Neural progenitor cell (in vitro differentiated cells): Measurements from ENCODE around the gene TMEM236. TPM values are rescaled to one million over a fixed set of nuclear protein-coding genes. Genes with fewer than 3 reads are reported as not detected.

Experiments used
- DNase-seq: peaks from one replicate; pipeline ENCODE4 v3.0.0-alpha.2; 2016; ENCODE audit warnings: low spot score
- H2AFZ ChIP-seq: fragments of 200-600 bp; sonication (generic); replicated peaks from 2 replicates; pipeline ENCODE4 v1.6.1; 2016; ENCODE audit warnings: antibody characterized with exemption
- H3F3A ChIP-seq: fragments of 200-600 bp; sonication (generic); 2 replicates; pipeline ENCODE4 v1.6.1; 2016; ENCODE audit warnings: antibody characterized with exemption, low read depth
- H3K27ac ChIP-seq: fragments of 200-600 bp; sonication (generic); 2 replicates; pipeline ENCODE4 v1.5.1; 2016; ENCODE audit warnings: mild to moderate bottlenecking
- H3K27me3 ChIP-seq: fragments of 200-600 bp; sonication (generic); 2 replicates; pipeline ENCODE4 v1.6.1; 2016; ENCODE audit warnings: mild to moderate bottlenecking, moderate library complexity
- H3K36me3 ChIP-seq: fragments of 200-600 bp; sonication (generic); 2 replicates; pipeline ENCODE4 v1.5.1; 2016
- H3K4me1 ChIP-seq: fragments of 200-600 bp; sonication (generic); 2 replicates; pipeline ENCODE4 v1.6.1; 2016; ENCODE audit warnings: mixed run types
- H3K4me2 ChIP-seq: fragments of 200-600 bp; sonication (generic); 2 replicates; pipeline ENCODE4 v1.6.1; 2016
- H3K4me3 ChIP-seq: fragments of 200-600 bp; sonication (generic); 2 replicates; pipeline ENCODE4 v1.5.1; 2016
- H3K79me2 ChIP-seq: fragments of 200-600 bp; sonication (generic); 2 replicates; pipeline ENCODE4 v1.6.1; 2016; ENCODE audit warnings: low read depth
- H3K9ac ChIP-seq: fragments of 200-600 bp; sonication (generic); 2 replicates; pipeline ENCODE4 v1.6.1; 2016
- H3K9me3 ChIP-seq: fragments of 200-600 bp; sonication (generic); 2 replicates; pipeline ENCODE4 v1.5.1; 2016; ENCODE audit warnings: low read depth
- H4K20me1 ChIP-seq: fragments of 200-600 bp; sonication (generic); 2 replicates; pipeline ENCODE4 v1.6.1; 2016; ENCODE audit warnings: low read depth
- H3K27ac Mint-ChIP-seq: 3 replicates; pipeline ENCODE4 v1.8.0; 2021; ENCODE audit warnings: mixed read lengths
- H3K27me3 Mint-ChIP-seq: 2 replicates; pipeline ENCODE4 v1.8.0; 2022; ENCODE audit warnings: low read depth, mild to moderate bottlenecking, inconsistent platforms, moderate library complexity, mixed read lengths; ENCODE audit not compliant: insufficient read depth
- H3K36me3 Mint-ChIP-seq: 3 replicates; pipeline ENCODE4 v1.8.0; 2021; ENCODE audit warnings: mixed read lengths
- H3K4me1 Mint-ChIP-seq: 3 replicates; pipeline ENCODE4 v1.8.0; 2021; ENCODE audit warnings: mixed read lengths
- H3K4me3 Mint-ChIP-seq: 3 replicates; pipeline ENCODE4 v1.8.0; 2021; ENCODE audit warnings: mild to moderate bottlenecking, moderate library complexity, mixed read lengths
- H3K9me3 Mint-ChIP-seq: 3 replicates; pipeline ENCODE4 v1.8.0; 2020; ENCODE audit warnings: mixed read lengths
- EZH2 ChIP-seq: fragments of 200-600 bp; sonication (generic); IDR thresholded peaks from 2 replicates; pipeline ENCODE4 v1.6.1; 2017; ENCODE audit warnings: antibody characterized with exemption, mild to moderate bottlenecking, moderate library complexity
- EZH2phosphoT487 ChIP-seq: fragments of 200-600 bp; sonication (generic); IDR thresholded peaks from 2 replicates; pipeline ENCODE4 v1.6.1; 2017; ENCODE audit warnings: antibody characterized with exemption
- total RNA-seq: library from RNA; depleted of rRNA; stranded (reverse); fragments of >200 nt; gene quantifications from 2 replicates; pipeline ENCODE4 v1.2.3, GENCODE V29; 2015; ENCODE audit warnings: low replicate concordance
- TF ChIP-seq, protein P1 (sequence below): fragments of 200-600 bp; sonication (generic); IDR thresholded peaks from 2 replicates; pipeline ENCODE4 v1.5.1; 2017; ENCODE audit warnings: antibody characterized with exemption, mild to moderate bottlenecking

Gene TMEM236
- total RNA-seq, 1 donor from 2014 or later = not detected

DNA sequence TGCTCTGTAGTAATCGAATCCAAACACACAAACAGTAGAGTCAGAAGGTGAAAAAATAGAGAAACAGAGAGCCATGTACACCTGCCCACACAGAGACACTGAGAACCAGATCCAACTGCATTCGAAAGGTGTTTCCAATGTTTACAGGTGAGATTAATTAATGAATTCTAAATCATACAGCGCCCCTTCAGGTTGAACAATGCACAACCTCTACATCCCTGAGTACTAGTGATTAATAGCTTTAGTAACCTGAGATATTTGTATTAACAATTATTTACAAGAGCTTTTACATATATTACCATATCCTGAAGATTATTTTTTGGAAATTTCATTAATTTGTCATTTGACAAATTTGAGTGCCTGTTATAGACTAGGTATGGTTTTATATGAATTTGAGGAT is 49.5 kb downstream of the TMEM236 start:
- H3K4me3 ChIP-seq = no peak overlapping the region
- no peak overlapping the region for H3K9ac ChIP-seq
- H3K79me2 ChIP-seq = no peaks in the 10 kb centered on the region
- Mint-ChIP-seq H3K27me3 (no peaks in the 10 kb centered on the region), H3K27ac (no peak overlapping the region), H3K4me3 (no peak overlapping the region), H3K4me1 (peaks cover 3% of the 10 kb centered on the region), H3K36me3 (no peaks in the 10 kb centered on the region), H3K9me3 (peaks cover 4% of the 10 kb centered on the region)
- no peaks in the 10 kb centered on the region for H3K27me3 ChIP-seq
- H3K27ac ChIP-seq = no peak overlapping the region
- H3K9me3 ChIP-seq = no peaks in the 10 kb centered on the region
- DNase-seq = no peak
- H2AFZ ChIP-seq = no peak overlapping the region
- H3K4me1 ChIP-seq = no peaks in the 10 kb centered on the region
- no peaks in the 10 kb centered on the region for H3K36me3 ChIP-seq
- TF ChIP-seq EZH2phosphoT487 = no peak
- TF ChIP-seq EZH2 = no peak
- TF ChIP-seq, protein P1, sequence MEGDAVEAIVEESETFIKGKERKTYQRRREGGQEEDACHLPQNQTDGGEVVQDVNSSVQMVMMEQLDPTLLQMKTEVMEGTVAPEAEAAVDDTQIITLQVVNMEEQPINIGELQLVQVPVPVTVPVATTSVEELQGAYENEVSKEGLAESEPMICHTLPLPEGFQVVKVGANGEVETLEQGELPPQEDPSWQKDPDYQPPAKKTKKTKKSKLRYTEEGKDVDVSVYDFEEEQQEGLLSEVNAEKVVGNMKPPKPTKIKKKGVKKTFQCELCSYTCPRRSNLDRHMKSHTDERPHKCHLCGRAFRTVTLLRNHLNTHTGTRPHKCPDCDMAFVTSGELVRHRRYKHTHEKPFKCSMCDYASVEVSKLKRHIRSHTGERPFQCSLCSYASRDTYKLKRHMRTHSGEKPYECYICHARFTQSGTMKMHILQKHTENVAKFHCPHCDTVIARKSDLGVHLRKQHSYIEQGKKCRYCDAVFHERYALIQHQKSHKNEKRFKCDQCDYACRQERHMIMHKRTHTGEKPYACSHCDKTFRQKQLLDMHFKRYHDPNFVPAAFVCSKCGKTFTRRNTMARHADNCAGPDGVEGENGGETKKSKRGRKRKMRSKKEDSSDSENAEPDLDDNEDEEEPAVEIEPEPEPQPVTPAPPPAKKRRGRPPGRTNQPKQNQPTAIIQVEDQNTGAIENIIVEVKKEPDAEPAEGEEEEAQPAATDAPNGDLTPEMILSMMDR = peak; percentile 47
- no peaks in the 10 kb centered on the region for H3F3A ChIP-seq
- no peaks in the 10 kb centered on the region for H4K20me1 ChIP-seq
- no peak overlapping the region for H3K4me2 ChIP-seq

GRCh38 chr10:17802350-17802749 is 50.3 kb downstream of the TMEM236 start:
- Histone ChIP-seq H4K20me1 (no peaks in the 10 kb centered on the region), H3K36me3 (no peaks in the 10 kb centered on the region)

GRCh38 chr10:17802976-17803375 is 51.0 kb downstream of the TMEM236 start:
- no peak overlapping the region for H3K9ac ChIP-seq
- no peak for DNase-seq

More at GRCh38 chr10:17802350-17802749, 50.3 kb downstream of the TMEM236 start:
- Mint-ChIP-seq H3K9me3 (peaks cover 3% of the 10 kb centered on the region), H3K27me3 (no peaks in the 10 kb centered on the region), H3K27ac (no peak overlapping the region), H3K36me3 (no peaks in the 10 kb centered on the region), H3K4me3 (no peak overlapping the region), H3K4me1 (peaks cover 3% of the 10 kb centered on the region)
- Histone ChIP-seq H3K27me3 (no peaks in the 10 kb centered on the region), H3K9ac (no peak overlapping the region), H3K4me3 (no peak overlapping the region), H3K4me1 (no peaks in the 10 kb centered on the region), H3K4me2 (no peak overlapping the region), H3K27ac (no peak overlapping the region), H3K9me3 (no peaks in the 10 kb centered on the region), H2AFZ (no peak overlapping the region), H3K79me2 (no peaks in the 10 kb centered on the region), H3F3A (no peaks in the 10 kb centered on the region)
- DNase-seq = no peak
- TF ChIP-seq EZH2phosphoT487 (no peak), EZH2 (no peak)
- TF ChIP-seq, protein P1 = no peak

More at GRCh38 chr10:17802976-17803375, 51.0 kb downstream of the TMEM236 start:
- no peaks in the 10 kb centered on the region for H3K4me1 ChIP-seq
- no peak overlapping the region for H2AFZ ChIP-seq
- no peaks in the 10 kb centered on the region for H4K20me1 ChIP-seq
- no peaks in the 10 kb centered on the region for H3K27me3 Mint-ChIP-seq
- no peaks in the 10 kb centered on the region for H3K36me3 ChIP-seq
- H3K9me3 ChIP-seq = no peaks in the 10 kb centered on the region
- no peak overlapping the region for H3K27ac Mint-ChIP-seq
- TF ChIP-seq EZH2phosphoT487 = no peak
- TF ChIP-seq, protein P1 = no peak
- no peak for TF ChIP-seq EZH2
- H3K4me3 Mint-ChIP-seq = no peak overlapping the region
- peaks cover 3% of the 10 kb centered on the region for H3K9me3 Mint-ChIP-seq
- H3K36me3 Mint-ChIP-seq = no peaks in the 10 kb centered on the region
- no peaks in the 10 kb centered on the region for H3K79me2 ChIP-seq
- no peaks in the 10 kb centered on the region for H3F3A ChIP-seq
- peaks cover 3% of the 10 kb centered on the region for H3K4me1 Mint-ChIP-seq
- no peak overlapping the region for H3K4me2 ChIP-seq
- H3K27me3 ChIP-seq = no peaks in the 10 kb centered on the region
- no peak overlapping the region for H3K27ac ChIP-seq
- H3K4me3 ChIP-seq = no peak overlapping the region
